Epidermal melanocyte (primary cell): ENCODE data around the gene SMIM29.
A peak's percentile ranks its signal among the peaks of the same experiment; 100 is the strongest.

ENCODE experiments used
- DNase-seq: peaks from one replicate; pipeline ENCODE4 v3.0.0; 2011; ENCODE audit warnings: low spot score; ENCODE audit not compliant: insufficient read length

The SMIM29 gene

DNA sequence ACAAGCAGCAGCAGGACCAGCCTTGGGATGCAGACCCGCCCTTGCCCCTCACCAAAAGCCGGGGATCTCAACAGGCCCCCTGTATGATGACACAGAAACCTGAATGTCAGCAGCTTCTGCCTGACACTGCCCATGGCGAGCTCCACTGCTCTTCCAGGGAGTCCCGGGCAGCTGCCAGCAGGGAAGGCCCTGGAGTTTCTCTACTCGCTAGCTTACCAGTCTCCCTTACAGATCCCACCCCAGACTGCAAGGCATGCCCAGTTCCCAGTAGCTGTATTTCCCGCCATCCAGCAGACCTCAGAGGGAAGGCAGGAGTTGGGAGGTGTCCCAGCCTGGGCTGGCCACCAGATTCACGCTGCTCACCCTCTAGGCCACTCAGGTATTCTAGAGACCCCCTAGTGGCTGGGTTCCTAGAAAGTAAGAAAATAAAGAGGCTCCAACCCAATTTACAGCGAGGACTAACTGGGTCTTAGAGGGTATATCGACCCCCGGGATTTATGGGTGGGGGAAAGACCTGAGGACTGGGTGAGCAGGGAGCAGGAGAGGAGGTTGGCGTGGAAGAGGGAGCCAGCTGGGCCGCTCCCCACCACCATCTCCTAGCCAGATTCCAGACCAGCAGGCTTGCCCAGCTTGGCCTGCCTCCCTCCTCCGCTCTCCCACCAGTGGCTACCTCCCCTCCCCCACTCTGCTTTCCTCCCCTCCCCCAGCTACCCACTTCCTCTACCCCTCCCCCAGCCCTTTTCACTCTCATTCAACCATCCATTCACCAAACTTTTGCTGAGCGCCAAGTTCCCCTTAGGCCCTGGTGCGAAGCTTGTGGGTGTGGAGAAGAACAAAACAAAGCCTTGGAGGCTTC, 21.8 kb downstream of the SMIM29 start:
- DNase-seq: no peak

DNA sequence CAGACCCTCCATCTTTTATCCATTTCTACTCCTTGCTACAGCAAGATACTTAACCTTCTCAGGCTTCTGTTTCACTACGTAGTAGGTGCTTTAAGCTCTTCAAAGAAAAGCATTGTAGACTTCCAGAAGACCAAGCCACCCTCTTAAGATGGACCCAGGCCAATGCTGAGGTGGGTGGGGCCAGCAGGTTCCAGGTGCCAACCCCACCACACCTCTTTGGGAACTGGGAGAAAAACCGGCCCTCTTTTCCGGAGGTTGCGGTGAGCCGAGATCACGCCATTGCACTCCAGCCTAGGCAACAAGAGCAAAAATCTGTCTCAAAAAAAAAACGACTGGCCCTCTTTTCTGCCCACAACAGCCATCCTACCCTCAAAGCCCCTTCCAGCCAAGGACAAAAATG, 22.7 kb downstream of the SMIM29 start:
- DNase-seq: no peak

GRCh38 chr6:34225551-34225950, 23.3 kb downstream of the SMIM29 start:
- no peak for DNase-seq

- peak; percentile 95 for DNase-seq
Observed at GRCh38 chr6:34223956-34224940, 24.6 kb downstream of the SMIM29 start.

GRCh38 chr6:34223381-34223955, 25.3 kb downstream of the SMIM29 start:
- DNase-seq: no peak

DNA sequence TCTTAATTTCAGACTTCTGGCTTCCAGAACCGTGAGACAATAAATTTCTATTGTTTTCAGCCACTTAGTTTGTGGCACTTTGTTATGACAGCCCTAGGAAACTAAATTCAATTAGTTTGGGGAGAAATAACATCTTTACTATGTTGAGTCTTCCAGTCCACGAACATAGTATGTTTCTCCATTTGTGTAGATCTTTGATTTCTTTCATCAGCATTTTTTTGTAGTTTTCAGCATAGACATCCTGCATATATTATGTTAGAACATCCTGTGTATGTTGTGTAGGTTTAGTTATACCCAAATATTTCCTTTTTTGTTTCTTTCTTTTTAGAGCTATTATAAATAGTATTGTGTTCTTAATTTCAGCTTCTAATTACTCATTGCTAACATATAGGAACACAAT, 30.1 kb downstream of the SMIM29 start:
- DNase-seq: no peak

- DNase-seq: no peak
Observed at GRCh38 chr6:34213772-34214171, 35.0 kb downstream of the SMIM29 start.

DNA sequence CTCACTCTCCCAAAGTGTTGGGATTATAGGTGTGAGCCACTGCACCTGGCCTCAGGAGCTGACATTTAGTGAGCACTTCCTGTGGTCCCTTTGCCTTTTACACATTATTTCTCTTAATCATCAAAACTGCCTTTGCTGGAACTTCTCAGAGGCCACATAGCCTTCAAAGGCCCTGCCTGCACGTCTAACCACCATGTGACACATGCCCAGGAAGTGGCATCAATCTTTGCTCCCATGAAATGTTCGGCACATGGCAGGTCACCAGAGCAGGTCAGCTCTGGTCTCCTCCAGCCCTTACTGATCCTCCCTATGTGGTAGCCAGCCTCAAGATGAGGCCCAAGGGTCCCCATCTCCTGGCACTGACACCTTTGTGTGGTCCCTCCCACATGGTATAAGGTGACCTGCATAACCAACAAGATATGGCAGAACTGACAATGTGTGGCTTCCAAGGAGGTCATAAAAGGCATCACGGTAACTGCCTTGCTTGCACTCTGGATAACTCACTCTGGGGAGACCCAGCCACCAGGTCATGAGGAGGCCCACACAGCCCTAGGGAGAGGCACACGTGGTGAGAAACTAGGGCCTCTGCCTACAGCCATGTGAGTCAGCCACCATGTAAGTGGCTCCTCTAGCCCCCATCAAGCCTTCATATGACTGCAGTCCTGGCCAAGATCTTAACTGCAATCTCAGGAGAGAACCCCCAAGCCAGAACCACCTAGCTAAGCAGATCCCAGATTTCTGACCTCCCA, 40.9 kb downstream of the SMIM29 start:
- no peak for DNase-seq

- DNase-seq: no peak
Observed at GRCh38 chr6:34206726-34207125, 42.1 kb downstream of the SMIM29 start.

DNA sequence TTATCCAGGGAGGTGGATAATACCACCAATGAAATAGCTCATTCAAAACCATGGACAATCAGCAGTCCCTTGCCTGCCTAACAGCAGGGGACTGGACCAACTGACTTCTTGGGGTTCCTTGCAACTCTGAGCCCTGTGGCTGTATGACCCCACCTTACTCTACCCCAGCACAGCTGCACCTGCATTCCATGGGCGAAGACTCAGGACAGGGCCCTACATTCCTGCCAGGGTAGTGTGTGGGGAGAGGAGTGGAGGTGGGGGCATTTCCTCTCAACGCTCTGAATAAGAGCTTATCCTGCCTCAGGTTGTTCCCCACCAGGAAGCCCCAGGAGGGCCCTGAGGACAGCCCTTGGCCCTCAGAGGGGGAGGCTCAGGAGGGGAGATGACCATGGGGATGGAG, 42.9 kb downstream of the SMIM29 start:
- DNase-seq: no peak

DNA sequence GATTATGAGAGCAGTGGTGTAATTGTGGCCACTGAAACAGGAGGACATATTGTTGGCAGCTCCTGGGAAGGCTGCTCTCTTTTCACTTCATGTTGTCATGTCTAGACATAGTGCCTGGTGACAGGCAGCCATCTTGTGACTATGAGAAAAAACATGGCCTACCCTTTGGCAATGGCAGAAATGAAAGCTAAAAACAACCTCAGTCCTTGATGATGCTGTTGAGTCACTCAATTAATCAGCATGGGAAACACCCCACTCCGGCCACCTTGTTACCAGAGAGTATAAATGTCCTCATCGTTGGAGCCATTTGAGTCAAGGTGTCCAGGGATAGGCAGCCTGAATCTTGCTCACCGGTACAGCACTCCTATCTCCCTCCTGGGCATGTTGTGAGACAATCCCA, 43.3 kb downstream of the SMIM29 start:
- no peak for DNase-seq

- DNase-seq: no peak
Observed at GRCh38 chr6:34204693-34205092, 44.1 kb downstream of the SMIM29 start.

DNA sequence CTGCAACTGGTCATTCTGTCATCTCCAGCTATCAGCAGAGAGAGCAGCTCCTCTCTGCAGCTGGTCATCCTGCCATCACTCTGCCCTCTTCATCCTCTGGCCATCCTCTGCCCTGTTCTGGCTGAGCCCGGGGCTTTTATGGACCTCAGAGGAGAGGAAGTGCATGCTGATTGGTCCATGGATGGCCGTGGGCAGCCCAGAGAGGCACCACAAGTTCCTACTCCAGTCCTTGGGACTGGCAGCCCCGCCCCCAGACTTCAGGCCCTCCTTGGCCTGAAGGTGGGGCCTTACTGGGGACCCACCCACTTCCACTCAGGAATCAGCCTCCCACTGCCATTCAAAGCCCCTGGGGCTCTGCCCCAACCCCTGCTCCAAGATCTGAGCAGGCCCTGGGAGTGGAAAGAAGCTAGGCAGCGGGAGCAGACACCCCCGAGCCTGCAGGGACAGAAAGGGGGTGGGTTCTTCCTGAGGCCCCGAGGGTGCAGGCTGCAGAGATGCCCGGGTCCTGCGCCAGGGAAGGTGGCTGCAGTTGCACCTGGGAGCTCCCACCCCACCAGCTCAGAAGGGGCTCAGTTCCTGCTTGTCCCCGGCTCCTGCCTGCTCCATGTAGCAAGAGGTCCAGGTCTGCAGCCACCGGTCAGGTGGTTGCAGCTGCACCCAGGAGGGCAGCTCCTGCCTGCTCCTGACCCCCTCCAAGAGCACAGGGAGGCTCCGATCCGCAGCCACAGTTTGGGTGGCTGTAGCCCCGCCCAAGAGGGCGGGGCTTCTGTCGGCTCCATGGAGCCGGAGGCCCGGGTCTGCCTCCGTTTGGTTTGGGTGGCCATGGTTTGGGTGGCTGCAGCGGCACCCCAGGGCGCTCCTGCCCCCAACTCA, 46.2 kb downstream of the SMIM29 start:
- DNase-seq: no peak

DNA sequence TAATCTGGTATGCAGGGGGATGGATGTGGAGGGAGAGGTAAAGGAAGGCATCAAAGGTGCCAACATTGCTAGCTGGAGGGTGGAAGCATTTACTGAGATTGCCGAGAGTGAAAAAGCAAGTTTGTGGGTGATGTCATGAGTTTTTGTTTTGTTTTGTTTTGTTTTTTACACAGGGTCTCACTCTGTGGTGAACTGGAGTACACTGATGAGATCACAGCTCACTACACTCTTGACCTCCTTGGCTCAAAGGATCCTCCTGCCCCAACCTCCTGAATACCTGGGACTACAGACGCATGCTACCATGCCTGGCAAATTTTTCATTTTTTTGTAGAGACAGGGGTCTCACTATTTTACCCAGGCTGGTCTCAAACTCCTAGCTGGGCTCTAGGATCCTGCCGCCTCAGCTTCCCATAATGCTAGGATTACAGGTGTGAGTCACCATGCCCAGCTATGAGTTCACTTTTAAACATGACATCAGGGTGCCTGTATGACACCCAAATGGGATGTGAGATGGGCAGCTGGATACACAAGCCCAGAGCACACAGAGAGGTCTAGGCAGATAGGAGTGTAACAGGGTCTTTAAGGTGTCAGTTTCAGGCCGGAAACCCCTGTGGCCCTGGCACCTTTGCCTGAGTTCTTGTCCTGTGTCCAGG, 47.2 kb downstream of the SMIM29 start:
- no peak for DNase-seq

DNA sequence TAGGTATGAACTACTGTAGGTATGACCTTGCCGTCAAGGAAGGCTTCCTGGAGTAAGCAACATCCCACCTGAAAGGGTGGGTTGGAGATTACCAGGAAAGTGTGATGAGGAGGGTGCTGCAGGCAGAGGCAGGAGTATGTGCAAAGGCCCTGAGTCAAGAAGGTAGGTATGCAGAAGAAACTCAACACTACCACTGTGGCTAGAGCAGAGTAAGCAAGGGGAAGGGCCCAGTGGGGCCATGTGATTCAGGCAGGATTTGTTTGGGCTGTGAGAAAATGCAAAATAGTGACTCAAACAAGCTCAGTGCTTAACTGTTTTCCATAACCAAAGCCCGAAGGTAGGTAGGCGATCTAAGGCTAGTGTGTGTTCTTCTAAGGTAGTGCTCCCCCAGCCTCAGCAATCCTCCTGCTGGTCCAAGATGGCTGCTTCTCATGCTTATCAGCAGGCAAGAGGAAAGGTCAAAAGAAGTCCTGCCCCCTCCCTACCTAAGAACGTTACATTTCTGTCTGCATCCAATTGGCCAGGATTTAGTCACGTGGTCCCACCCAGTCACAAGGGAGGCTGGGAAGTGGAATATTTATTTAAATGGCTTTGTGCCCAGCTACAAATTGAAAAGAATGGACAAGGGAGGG, 48.4 kb downstream of the SMIM29 start:
- DNase-seq: no peak

DNA sequence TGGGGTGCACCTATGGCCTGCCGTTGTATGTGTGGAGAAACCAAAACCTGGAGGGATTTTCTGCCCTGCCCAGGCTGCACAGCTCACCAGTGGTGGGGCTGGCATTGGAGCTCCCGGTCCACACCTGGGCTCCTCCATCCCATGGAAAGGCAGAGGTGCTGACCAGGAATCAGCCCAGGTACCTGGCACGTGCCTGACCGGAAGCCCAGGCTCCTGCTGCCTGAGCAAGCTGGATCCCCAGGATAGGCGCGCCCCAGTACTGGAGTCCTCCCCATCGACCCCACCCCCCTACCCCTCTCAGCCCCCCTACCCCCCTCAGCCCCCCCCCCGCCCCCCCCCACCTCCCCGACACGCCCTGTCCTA, 52.0 kb downstream of the SMIM29 start:
- DNase-seq: no peak
